Stimulated activated CD8-positive, alpha-beta memory T cell treated with anti-CD3 and anti-CD28 coated beads, Interleukin-15, amount 100 ng/mL, for 24 hours (primary cell): ENCODE measurements around the gene RIMBP3B.
"Not testable (repeated sequence)": the region's sequence is repeated elsewhere in the genome, so short reads cannot be mapped to it uniquely, and the experiment has no call there.

Experiments used
- DNase-seq: peaks from one replicate; pipeline ENCODE4 v3.0.0-alpha.2; 2020; ENCODE audit warnings: low read depth

RIMBP3B gene

GRCh38 chr22:21417853-21418252, 34.3 kb downstream of the RIMBP3B start:
- not testable (repeated sequence) for DNase-seq

GRCh38 chr22:21418974-21419638, 35.6 kb downstream of the RIMBP3B start:
- DNase-seq: not testable (repeated sequence)

DNA sequence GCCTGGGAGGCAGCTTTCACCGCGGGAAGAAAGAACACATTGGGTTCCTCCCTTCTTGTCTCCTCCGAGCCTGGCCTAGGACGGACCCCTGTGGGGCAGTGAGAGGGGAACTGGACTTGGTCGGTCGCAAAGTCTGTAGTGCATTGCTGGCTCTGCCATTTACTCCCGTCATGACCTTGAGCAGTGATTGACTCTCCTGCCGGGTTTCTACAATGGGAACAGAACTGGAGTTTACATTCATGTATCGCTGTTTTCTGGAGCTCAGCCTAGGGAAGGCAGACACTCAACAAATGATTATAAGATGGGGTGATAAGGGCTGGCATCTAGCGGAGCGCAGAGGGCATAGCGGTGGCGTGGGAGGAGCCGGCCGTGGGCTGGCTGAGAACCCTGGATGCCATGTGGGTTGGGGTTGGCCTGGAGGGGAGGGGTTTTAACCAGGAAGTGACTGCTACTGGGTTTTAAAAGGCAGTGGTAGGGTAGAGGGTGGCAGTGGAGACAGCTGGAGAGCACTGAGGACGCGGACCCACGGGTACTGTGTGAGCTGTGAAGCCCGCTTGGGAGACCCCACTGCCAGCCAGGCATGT, 36.7 kb downstream of the RIMBP3B start:
- not testable (repeated sequence) for DNase-seq

- DNase-seq: not testable (repeated sequence)
These were observed 40.6 kb downstream of the RIMBP3B start for GRCh38 chr22:21424084-21424709.

- not testable (repeated sequence) for DNase-seq
These were observed 51.1 kb downstream of the RIMBP3B start for GRCh38 chr22:21434378-21435233.

DNA sequence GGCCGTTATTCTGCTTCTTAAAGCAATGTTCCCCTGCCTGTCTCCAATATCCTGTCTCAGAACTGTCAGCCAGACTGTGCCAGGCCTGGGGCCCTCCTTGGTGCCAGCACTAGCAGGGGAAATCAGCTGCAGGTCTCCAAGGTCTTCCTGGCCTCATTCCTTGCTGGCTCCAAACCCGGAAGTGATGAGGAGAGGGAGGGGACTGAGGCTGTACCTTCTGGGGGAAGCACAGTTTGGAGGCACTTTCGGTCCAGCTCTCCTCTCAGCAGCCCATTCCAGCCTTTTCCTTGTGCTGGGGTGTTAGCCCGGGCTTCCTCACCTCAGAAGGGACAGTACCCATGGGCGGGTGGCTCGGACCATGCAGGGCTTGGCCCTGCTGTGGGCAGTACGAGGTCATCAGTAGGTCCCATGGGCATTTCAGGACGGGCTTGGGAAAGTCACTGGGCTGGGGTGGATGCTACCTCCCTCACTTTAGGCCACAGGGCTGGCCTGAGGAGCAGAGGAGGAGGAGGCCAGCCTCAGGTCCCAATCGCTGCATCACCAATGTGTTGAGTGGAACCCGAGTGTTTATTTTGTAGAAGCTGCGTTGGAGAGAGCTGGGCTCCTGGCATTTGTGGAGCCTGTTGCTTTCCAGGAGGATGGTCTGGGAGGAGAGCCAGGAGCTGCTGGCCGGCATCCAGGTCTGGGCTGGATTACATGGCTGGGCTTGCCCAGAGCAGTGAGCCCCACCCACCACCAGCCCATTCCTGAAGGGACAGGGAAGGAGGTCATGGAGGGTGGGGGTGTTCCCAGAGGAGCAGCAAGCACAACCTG, 52.7 kb downstream of the RIMBP3B start:
- DNase-seq: not testable (repeated sequence)

- DNase-seq: not testable (repeated sequence)
These were observed 54.5 kb downstream of the RIMBP3B start for GRCh38 chr22:21438013-21438412.
